Stimulated activated CD8-positive, alpha-beta memory T cell treated with anti-CD3 and anti-CD28 coated beads, Interleukin-15, amount 100 ng/mL, for 4 hours (primary cell): ENCODE measurements around the gene KCTD21.
A peak's percentile ranks its signal among the peaks of the same experiment; 100 is the strongest.

Experiments
- DNase-seq, 2 donors: peaks; one replicate each; pipeline ENCODE4 v3.0.0-alpha.2; 2020; ENCODE audit warnings: low read depth in 2 of 2

KCTD21 gene

DNA sequence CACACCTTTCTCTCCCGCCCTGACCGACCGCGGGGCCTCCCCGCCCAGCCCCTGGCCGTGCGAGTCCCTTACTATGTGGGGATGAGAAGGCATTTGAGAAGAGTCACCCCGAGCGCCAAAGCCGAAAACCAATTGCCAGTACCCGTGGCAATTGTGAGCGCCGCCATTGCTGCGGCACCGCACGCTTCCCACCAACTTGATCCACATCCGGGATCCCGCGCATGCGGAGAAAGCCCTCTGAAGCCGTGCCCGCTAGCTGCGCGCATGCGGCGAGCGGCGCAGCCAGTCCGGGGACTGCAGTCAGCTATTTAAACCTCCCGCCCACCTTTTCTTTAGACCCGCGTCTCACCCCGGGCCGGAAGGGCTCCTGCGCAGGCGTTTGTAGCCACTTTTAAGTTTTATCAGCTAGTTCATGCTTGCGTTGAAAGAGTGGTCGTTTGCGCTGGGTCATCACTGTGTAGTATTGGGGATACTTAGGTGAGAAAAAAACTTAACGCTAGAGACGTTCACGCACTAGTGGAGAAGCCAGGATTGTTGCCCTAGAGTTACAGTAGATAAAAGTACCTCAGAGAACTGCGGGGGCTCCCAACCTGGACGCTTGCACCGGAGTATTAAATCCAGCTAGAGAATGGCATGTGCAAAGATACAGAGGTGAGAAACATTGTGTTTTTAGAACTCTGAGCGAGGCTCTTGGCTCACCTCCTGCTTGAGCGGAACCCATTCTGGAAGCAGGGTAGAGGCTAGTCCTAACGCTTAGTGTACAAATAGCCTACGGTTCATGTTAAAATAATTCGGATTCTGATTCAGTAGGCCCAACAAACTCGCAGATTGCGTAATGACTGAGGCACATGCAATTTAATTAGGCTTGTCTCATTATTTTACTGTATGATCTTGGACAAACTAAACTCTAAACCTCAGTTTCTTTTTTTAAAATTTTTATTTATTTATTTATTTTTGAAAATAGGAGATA is 48.7 kb downstream of the KCTD21 start, which contains the start of gene ALG8:
ALG8 (minus strand) TSS at position 205 of the 970 bp plus-strand sequence; CDS start at position 167, 38 bp downstream.
- peak; percentile 95 for DNase-seq

DNA sequence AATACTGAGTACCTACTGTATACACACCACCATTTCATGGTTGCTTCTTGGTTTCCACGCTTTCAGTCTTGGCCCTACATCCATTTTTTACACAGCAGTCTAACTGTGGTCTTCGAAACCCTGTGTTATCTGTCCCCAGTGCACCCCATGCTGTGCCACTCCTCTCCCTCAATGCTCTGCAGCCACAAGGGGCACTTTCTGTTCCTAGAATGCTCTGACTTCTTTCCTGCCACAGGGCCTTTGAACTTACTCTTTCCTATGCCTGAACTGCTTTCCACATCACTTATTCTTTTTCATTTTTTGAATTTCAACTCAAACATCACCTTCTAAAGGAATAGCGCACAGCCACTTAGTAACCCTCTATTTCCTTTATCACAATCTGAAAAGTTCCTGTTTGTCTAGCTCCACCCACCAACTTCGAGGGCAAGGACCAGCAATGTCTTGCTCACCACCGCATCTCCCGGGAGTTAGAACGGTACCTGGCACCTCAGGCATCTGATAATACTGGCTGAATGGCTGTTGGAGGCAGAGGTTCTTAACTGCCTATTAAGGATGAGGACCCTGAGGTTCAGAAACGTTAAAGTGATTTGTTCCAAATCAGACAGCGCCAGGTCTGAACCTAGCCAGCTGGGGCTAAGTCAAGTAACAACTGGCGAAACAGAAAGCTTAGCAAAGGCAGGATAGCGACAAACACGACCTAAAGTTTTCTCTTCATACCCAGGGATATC is 49.6 kb downstream of the KCTD21 start:
- DNase-seq, result peak; percentile 1 to 22

DNA sequence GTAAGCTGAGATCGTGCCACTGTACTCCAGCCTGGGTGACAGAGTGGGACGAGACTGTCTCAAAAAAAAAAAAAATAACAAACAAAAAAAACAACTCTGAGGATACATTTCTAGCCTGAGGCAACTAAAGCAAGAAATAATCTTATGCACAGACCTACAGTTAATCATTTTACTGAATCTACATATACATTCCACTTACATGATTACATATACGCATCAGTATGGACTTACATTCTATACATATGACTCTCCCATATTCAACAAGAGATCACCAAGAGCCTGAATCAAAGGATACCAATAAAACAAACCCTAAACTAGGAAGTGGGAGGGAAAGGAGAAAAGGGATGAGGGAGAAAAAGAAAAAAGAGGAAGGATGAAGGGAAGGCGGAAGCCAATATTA is 50.1 kb downstream of the KCTD21 start:
- no peak for DNase-seq

DNA sequence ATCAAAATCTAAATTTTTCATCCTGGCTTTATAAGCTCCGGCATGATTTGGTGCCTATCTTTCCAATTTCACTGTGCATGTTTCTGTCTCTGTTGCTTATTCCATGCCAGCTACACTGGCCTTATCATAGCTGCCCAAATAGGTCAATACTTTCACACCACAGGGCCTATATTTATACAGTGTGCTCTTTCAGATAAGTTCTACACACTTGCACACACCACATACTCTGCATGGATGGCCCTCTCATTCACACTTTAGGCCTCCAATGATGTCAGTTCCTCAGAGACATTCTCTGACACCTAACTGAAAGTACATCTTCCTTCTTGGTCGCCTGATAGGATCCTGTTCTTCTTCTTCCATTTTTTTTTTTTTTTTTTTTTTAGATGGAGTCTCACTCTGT is 56.0 kb downstream of the KCTD21 start:
- DNase-seq, result no peak

GRCh38 chr11:78131956-78132355 is 56.5 kb downstream of the KCTD21 start:
- no peak for DNase-seq

DNA sequence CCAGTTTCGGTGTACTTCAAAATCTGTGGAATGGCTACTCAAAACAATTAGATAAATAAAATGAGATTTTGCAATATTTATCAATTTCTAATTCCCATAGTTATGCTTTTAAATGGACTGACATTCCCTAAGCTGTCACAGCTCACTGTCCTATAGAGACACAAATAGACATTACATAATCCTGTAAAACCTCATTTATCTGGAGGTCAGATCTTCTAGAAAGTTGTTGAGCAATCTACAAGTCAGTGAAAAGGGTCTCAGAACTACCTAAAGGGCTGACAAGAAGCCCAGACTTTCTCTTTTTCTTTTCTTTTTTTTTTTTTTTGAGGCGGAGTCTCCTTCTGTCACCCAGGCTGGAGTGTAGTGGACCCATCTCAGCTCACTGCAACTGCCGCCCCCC is 61.0 kb downstream of the KCTD21 start:
- DNase-seq, result no peak
